HUES6 (cell line): ENCODE measurements around the gene MAN1A1.

Source experiments
- H3K27ac ChIP-seq: 2 replicates; pipeline ENCODE4 v1.7.0; 2013; ENCODE audit warnings: low read depth, mild to moderate bottlenecking, low read length, inconsistent platforms
- H3K27me3 ChIP-seq: 2 replicates; pipeline ENCODE4 v1.6.1; 2013; ENCODE audit warnings: low read length; ENCODE audit not compliant: control insufficient read depth, insufficient read depth
- H3K36me3 ChIP-seq: 2 replicates; pipeline ENCODE4 v1.6.1; 2013; ENCODE audit warnings: low read length; ENCODE audit not compliant: control insufficient read depth, insufficient read depth
- H3K4me1 ChIP-seq: 2 replicates; pipeline ENCODE4 v1.6.1; 2013; ENCODE audit warnings: low read length; ENCODE audit not compliant: control insufficient read depth, insufficient read depth
- H3K4me3 ChIP-seq: 2 replicates; pipeline ENCODE4 v1.5.1; 2013; ENCODE audit warnings: low read depth, low read length
- H3K9ac ChIP-seq: one replicate; pipeline ENCODE4 v1.6.1; 2013; ENCODE audit warnings: mild to moderate bottlenecking, low read length
- H3K9me3 ChIP-seq: 2 replicates; pipeline ENCODE4 v1.6.1; 2013; ENCODE audit warnings: low read depth, low read length; ENCODE audit not compliant: control insufficient read depth, insufficient read depth

MAN1A1 gene

GRCh38 chr6:119355890-119356289 lies 6.3 kb upstream of the MAN1A1 start:
- Histone ChIP-seq H3K9ac (no peak overlapping the region), H3K27me3 (peaks cover 3% of the 10 kb centered on the region; the same call in 1 of the 2 replicates), H3K36me3 (no peaks in the 10 kb centered on the region), H3K9me3 (no peaks in the 10 kb centered on the region), H3K27ac (no peak overlapping the region), H3K4me1 (peaks cover 12% of the 10 kb centered on the region), H3K4me3 (no peak overlapping the region)

- Histone ChIP-seq H3K9ac (no peak overlapping the region), H3K27ac (no peak overlapping the region), H3K27me3 (peaks cover 11% of the 10 kb centered on the region), H3K4me1 (peaks cover 12% of the 10 kb centered on the region), H3K9me3 (no peaks in the 10 kb centered on the region), H3K4me3 (no peak overlapping the region), H3K36me3 (no peaks in the 10 kb centered on the region)
These were observed 5.6 kb upstream of the MAN1A1 start for GRCh38 chr6:119355157-119355556.

- Histone ChIP-seq H3K27me3 (peaks cover 17% of the 10 kb centered on the region), H3K36me3 (no peaks in the 10 kb centered on the region), H3K9ac (no peak overlapping the region), H3K9me3 (no peaks in the 10 kb centered on the region), H3K4me3 (no peak overlapping the region), H3K4me1 (peaks cover 12% of the 10 kb centered on the region), H3K27ac (no peak overlapping the region)
These were observed 4.1 kb upstream of the MAN1A1 start for GRCh38 chr6:119353696-119354095.

GRCh38 chr6:119352001-119352400 lies 2.4 kb upstream of the MAN1A1 start:
- Histone ChIP-seq H3K9ac (no peak overlapping the region), H3K4me3 (no peak overlapping the region), H3K9me3 (no peaks in the 10 kb centered on the region), H3K27ac (no peak overlapping the region), H3K27me3 (peaks cover 34% of the 10 kb centered on the region), H3K4me1 (peaks cover 25% of the 10 kb centered on the region), H3K36me3 (no peaks in the 10 kb centered on the region)

GRCh38 chr6:119350952-119351372 lies 1.4 kb upstream of the MAN1A1 start:
- no peak overlapping the region for H3K27ac ChIP-seq
- H3K36me3 ChIP-seq, result no peaks in the 10 kb centered on the region
- peaks cover 28% of the 10 kb centered on the region for H3K4me1 ChIP-seq
- H3K4me3 ChIP-seq, result peak overlapping the region; percentile 98
- no peaks in the 10 kb centered on the region for H3K9me3 ChIP-seq
- peaks cover 39% of the 10 kb centered on the region for H3K27me3 ChIP-seq
- H3K9ac ChIP-seq, result no peak overlapping the region

GRCh38 chr6:119350202-119350951 lies 816 bp upstream of the MAN1A1 start:
- Histone ChIP-seq H3K9me3 (no peaks in the 10 kb centered on the region), H3K4me3 (peak overlapping the region; percentile 98), H3K36me3 (no peaks in the 10 kb centered on the region), H3K27me3 (peaks cover 39% of the 10 kb centered on the region), H3K4me1 (peaks cover 28% of the 10 kb centered on the region), H3K27ac (no peak overlapping the region), H3K9ac (peak overlapping the region; percentile 57)

GRCh38 chr6:119348748-119349360 lies 707 bp downstream of the MAN1A1 start:
- H3K27me3 ChIP-seq, result peaks cover 39% of the 10 kb centered on the region
- peak overlapping the region; percentile 72 for H3K9ac ChIP-seq

GRCh38 chr6:119348096-119348747 lies 1.3 kb downstream of the MAN1A1 start:
- Histone ChIP-seq H3K4me1 (peaks cover 19% of the 10 kb centered on the region), H3K4me3 (peak overlapping the region; percentile 98), H3K27ac (no peak overlapping the region), H3K27me3 (peaks cover 39% of the 10 kb centered on the region), H3K9ac (peak overlapping the region; percentile 72), H3K36me3 (no peaks in the 10 kb centered on the region), H3K9me3 (no peaks in the 10 kb centered on the region)

More at GRCh38 chr6:119348748-119349360, 707 bp downstream of the MAN1A1 start:
- Histone ChIP-seq H3K4me1 (peaks cover 26% of the 10 kb centered on the region), H3K9me3 (no peaks in the 10 kb centered on the region), H3K36me3 (no peaks in the 10 kb centered on the region), H3K4me3 (peak overlapping the region; percentile 98), H3K27ac (peak overlapping the region; percentile 35; the same call in 1 of the 2 replicates)

GRCh38 chr6:119347466-119348095 lies 2.0 kb downstream of the MAN1A1 start:
- H3K9ac ChIP-seq, result peak overlapping the region; percentile 72
- H3K4me1 ChIP-seq, result peaks cover 16% of the 10 kb centered on the region
- peak overlapping the region; percentile 98 for H3K4me3 ChIP-seq
- H3K27ac ChIP-seq, result no peak overlapping the region
- peaks cover 39% of the 10 kb centered on the region for H3K27me3 ChIP-seq
- H3K9me3 ChIP-seq, result no peaks in the 10 kb centered on the region
- H3K36me3 ChIP-seq, result no peaks in the 10 kb centered on the region

- Histone ChIP-seq H3K36me3 (no peaks in the 10 kb centered on the region), H3K4me3 (peak overlapping the region; percentile 98), H3K27ac (no peak overlapping the region), H3K27me3 (peaks cover 39% of the 10 kb centered on the region), H3K9me3 (no peaks in the 10 kb centered on the region), H3K9ac (no peak overlapping the region), H3K4me1 (peaks cover 16% of the 10 kb centered on the region)
These were observed 2.6 kb downstream of the MAN1A1 start for GRCh38 chr6:119346936-119347335.
